HL-60/S4 (cell line): Measurements from ENCODE around the gene HID1.
"Not testable (repeated sequence)": the region's sequence is repeated elsewhere in the genome, so short reads cannot be mapped to it uniquely, and the experiment has no call there.

Experiments
- in situ Hi-C: fragments of 300-500 bp; cut with MboI; formaldehyde crosslinking; loops from 2 replicates; pipeline ENCODE4 v1.14.3; 2022; ENCODE audit warnings: low sequenced_read_pairs

Gene HID1

GRCh38 chr17:74999523-74999922, 27.0 kb upstream of the HID1 start:
- in situ Hi-C loops, result no loop called here

DNA sequence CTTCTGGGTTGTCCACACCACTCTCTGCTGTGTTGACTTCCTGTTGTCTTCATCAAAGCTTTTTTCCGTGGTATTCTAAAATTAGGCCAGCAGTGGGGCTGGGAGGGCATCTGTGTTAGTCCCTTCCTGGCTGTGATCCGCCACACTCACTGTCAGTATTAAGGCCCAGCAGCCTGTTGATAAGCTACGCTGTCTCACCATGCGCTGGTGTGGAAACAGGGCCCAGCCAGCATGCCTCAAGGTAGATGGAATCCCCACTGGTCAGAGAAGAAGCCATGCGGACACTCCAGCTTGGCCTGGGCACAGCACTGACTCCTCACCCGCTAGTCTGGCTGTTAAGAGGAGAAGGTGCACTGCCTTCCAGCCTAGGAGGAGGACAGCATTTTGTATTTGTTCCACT, 26.2 kb upstream of the HID1 start:
- in situ Hi-C loops, result no loop called here

DNA sequence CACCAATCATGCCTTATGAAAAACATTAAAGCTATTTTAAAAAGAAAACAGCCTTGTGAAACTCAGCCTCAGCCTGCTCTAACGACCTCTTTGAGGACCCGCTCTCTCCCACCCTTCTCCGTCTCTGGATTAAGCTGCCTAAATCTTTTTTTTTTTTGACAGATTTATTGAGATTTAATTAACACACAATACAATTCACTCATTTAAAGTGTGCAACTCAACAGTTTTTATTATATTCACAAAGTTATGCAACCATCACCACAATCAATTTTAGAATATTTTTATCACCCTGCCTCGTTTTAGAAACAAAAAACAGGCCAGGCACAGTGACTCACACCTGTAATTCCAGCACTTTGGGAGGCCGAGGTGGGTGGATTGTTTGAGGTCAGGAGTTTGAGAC, 23.3 kb upstream of the HID1 start:
- in situ Hi-C loops, result no loop called here

DNA sequence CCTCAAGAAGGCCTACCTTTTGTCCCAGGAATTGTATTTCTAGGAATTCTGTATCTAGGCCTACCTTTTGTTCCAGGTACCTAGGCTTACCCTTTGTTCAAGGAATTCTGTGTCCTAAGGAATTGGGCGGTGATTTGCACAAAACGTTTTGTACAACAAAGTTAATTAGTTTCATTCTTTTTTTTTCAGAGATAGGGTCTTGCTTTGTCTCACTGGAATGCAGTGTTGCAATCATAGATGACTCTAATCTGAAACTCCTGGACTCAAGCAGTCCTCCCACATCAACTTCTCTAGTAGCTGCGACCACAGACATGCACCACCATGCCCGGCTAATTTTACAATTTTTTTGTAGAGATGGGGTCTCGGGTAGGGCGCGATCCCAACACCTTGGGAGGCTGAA, 21.9 kb upstream of the HID1 start:
- in situ Hi-C loops, result no loop called here

- in situ Hi-C loops, result no loop called here
Measured at GRCh38 chr17:74992223-74992622, 19.7 kb upstream of the HID1 start.

DNA sequence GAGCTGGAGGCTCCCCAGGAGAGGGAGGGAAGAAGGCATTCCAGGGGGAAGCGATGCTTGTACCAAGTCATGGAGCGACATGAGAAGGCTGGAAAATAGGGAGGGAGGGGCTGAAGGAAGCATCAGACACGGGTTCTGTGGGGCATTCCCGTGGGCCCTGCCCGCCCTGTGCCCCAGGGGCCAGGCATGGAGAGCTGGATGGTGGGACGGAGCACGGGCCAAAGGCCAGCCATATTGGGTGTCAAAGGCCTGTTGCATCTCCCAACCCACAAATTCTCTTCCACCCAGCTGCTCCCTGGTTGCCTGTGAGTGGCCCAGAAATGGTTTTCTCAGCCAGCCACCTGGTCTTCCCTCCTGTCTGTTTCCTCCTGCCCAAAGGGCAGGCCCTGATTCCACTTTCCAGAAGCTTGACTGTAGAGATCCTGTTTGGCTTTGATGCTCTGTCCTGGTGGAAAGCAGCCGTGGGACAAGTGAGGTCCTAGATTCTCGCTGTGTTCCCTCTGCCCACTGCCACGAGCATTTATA, 18.1 kb upstream of the HID1 start:
- in situ Hi-C loops, result no loop called here

DNA sequence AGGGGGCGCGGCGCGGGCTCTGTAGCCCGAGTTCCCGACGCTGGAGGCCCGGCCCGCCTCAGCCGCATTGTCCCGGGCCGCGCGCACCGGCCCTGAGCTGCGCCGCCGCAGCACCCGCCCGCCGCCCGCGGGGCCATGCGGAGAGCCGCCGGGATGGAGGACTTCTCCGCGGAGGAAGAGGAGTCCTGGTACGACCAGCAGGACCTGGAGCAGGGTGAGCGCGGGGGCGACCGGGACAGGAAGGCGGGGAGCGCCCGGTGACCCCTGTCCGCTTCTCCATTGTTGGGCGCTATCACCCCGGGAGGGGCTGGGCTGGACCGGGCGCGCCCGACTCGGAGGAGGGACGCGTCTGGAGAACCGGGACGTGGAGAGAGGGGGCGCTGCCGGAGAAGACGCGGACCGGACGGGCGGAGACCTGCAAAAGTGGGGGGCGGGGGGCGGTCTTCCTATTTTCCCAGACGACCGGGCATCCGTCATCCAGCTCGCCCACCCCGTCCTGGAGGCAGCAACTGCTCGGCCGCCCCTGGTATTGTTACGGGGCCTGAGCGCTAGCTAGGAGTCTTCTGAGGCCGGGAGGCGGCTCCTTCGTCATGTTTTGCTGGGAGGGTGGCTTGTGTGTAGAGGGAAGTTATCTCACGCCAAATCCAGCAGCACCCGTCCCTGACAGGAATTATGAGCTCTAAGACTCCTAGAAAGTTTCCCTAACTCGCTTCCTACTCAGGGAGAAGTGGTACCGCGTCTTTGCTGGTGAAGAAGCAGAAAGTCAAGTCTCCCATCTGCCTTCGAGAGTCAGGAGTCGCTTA, 15.6 kb upstream of the HID1 start:
- in situ Hi-C loops, result no loop called here

- in situ Hi-C loops, result no loop called here
Measured at GRCh38 chr17:74987418-74987908, 14.9 kb upstream of the HID1 start, which contains the start of gene CDR2L. Gene CDR2L (plus strand): TSS chr17:74987632. CDS start chr17:74988044, 412 bp downstream.

- in situ Hi-C loops, result no loop called here
Measured at GRCh38 chr17:74986206-74986576, 13.6 kb upstream of the HID1 start.

GRCh38 chr17:74982663-74983313, 10.2 kb upstream of the HID1 start:
- in situ Hi-C loops, result not testable (repeated sequence)

- in situ Hi-C loops, result no loop called here
Measured at GRCh38 chr17:74981979-74982662, 9.6 kb upstream of the HID1 start.

DNA sequence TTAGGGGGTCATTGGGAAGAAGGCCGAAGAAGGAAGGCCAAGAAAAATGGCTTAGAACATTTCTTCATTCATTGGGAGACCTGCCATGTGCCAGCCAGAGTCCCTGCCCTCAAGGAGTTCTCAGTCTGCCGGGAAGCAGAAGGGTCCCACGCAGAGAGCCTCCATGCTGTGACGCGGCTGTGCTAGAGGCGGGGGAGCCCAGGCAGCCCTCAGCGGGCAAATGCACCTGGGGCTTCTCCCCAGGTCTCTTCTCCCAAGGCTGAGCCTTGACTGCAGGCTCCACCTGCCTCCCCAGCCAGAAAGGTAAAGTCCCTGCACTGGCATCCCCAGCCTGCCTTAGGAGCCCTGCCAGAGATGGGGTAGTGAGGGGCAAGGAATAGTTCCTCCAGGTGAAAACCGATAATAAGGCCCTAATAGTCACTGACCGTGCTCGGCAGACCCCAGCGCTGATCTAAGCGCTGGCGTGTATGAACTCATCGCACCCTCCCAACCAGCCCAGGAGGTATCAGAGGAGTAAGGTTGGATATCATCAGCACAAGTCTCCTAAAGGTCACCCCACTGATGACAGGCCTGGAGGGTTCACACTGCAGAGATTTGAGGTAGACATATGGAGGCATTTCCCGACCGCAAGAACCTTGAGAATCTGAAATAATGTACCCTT, 8.9 kb upstream of the HID1 start:
- in situ Hi-C loops, result no loop called here

- in situ Hi-C loops, result no loop called here
Measured at GRCh38 chr17:74979408-74980146, 7.0 kb upstream of the HID1 start.

DNA sequence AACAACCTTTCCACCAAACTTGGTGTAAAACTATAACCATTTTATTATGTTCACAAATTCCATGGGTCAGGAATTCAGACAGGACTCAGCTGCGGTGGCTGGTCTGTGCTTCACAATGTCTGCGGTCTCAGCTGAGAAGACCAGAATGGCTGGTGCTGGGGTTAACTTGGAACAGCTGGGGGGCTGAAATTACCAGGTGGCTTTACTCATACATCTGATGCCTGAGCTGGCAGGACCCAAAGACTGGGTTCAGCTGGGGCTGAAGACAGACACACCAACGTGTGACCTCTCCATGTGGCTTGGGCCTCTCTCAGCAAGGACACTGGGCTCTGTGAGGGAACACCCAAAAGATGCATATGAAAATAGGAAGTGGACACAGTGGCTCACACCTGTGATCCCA, 5.7 kb upstream of the HID1 start:
- in situ Hi-C loops, result no loop called here

DNA sequence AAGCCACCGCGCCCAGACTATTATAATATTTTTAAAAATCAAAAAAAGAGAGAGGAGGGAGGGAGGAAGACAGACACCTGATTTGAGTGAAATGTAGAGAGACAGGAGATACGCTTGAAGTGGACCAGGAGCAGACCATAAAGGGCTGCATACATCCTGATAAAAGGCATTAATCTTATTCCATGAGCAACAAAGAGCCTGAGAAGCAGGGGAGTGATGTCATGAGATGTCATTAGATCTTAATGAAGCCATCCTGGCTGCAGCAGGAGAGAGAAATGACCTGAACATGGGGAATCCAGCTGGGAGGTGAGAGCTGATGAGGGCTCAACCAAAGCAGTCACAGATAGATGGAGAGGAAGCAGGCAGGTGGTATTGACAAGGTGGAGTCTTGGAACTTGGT, 5.2 kb upstream of the HID1 start:
- in situ Hi-C loops, result no loop called here

- in situ Hi-C loops, result no loop called here
Measured at GRCh38 chr17:74975943-74976342, 3.4 kb upstream of the HID1 start.

DNA sequence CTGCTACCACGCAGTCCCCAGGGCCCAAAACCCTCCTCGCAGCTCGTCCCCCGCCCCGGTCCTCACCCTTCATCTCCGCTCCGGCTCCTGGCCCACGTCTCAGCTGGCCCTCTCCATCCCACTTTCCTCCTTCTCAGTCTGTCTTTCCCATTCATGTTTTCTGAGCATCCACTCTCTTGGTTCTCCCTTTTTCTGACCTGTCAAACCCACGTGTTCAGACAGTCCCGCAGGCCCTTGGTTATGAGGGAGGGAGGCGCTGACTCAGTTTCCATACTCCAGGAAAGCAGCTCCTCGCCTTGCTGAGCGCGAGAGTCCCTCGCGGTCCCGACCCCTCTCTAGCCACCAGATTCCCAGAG, 392 bp upstream of the HID1 start:
- in situ Hi-C loops, result no loop called here

- in situ Hi-C loops, result no loop called here
Measured at GRCh38 chr17:74971842-74972106, 785 bp downstream of the HID1 start.

DNA sequence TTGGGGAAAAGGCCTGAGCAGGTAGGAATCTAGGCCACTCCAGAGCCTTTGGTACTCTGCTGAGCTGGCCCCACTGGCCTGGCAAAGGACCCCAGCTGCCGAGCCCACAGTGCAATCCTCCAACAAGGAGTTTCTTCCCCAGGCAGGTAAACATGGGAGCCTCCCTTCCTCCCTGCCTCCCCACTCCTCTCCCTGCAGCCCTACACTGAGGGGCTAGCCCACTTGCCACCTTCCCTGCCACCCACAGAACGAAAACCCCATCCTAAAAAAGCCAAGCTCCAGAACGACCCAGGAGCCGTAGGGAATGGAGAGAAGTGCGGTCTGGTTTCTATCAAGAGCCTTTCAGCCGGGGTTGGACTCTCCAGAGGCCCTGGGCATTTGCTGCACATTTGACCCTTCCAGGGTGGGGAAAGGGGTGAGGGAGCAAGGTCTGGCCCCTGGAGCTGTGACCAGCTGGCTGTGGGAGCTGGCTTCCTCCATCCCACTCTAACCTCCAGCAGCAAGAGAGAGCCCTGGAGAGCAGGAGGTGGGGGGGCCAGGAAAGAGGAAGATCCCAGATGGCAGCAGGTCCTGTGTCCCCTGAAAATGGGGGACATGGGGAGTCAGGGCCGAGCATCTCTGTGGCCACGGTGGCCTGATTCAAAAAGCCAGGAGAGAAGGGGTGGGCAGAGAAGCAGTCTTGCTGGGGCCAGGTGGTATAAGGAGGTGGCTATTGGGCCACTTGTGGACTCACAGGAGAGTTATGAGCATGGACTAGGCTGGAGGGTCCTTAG, 1.3 kb downstream of the HID1 start:
- in situ Hi-C loops, result no loop called here

- in situ Hi-C loops, result no loop called here
Measured at GRCh38 chr17:74970395-74970794, 2.2 kb downstream of the HID1 start.
